Cardiac septum (tissue), 1 donor: Measurements from ENCODE around the gene HNRNPAB. TPM values are rescaled to one million over a fixed set of nuclear protein-coding genes. Genes with fewer than 3 reads are reported as not detected.

Experiments
- DNase-seq: peaks from one replicate; pipeline ENCODE4 v3.0.0-alpha.2; 2020; ENCODE audit warnings: low spot score
- intact Hi-C: fragments of 100-400 bp; cut with DNase I; formaldehyde crosslinking; loops from one replicate; pipeline ENCODE4 v1.14.0; 2022
- total RNA-seq: library from RNA; stranded (reverse); fragmentation: NEBNext Ultra II Directional; extraction: Animal tissue kit (Norgen Biotek cat#: 25700); gene quantifications from one replicate; pipeline ENCODE4 v1.2.1, GENCODE V29; 2021
- donor health status: DM: no; HTN: no; CAD: no.

Gene HNRNPAB
- total RNA-seq, 1 donor from 2014 or later = 105 TPM

DNA sequence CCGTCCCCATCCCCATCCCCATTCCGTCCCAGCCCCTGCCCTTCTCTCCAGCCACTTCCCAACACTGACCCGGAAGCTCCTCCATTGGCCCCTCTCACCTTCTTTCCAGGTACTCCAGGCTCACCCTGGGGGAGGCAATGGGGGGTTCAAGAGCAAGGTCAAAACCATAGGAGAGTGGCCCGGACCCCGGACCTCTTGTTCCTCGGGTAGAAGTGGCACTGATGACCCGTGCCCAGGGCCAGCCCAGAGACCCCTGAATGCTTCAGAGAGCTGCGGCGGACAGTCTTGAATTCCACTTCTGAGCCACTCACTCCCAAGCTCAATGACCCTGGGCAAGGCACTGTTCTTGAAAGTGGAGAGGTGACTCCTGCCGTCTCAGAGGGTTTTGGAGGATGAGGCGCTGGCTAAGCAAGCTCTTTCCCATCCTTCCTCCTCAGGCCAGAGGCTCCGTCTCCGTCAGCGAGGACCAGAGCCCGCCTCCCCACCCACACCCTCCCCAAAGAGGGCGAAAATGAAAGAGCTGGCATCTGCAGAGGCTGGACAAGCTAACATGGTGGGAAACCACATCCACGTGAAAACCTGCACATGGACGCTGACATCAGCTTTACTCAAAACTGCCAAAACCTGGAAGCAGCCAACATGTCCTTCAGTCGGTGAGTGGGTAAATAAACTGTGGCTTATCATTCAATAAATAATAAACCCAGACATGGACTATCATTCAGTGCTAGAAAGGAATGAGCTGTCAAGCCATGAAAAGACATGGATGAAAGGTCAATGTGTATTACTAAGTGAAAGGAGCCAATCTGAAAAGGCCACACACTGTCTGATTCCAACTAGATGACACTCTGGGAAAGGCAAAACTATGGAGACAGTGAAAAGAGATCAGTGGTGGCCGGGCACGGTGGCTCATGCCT lies 55.5 kb downstream of the HNRNPAB start:
- DNase-seq = no peak
- intact Hi-C loops = no loop called here

Other genes with a start within 250 kb of the HNRNPAB start
- gene PROP1, start 208.3 kb upstream of the HNRNPAB start, total RNA-seq = not detected
- gene N4BP3, start 91.0 kb upstream of the HNRNPAB start, total RNA-seq = 2.0 TPM
- 38.3 TPM for gene RMND5B, start 73.5 kb upstream of the HNRNPAB start, total RNA-seq
- gene NHP2, start 50.6 kb upstream of the HNRNPAB start, total RNA-seq = 77.2 TPM
- not detected for gene GMCL2, start 17.2 kb upstream of the HNRNPAB start, total RNA-seq
- 55.3 TPM for gene PHYKPL, start 28.3 kb downstream of the HNRNPAB start, total RNA-seq